GM18526 (cell line): ENCODE data around the gene CASP7.

Source experiments
- POLR2A ChIP-seq: IDR thresholded peaks from 3 replicates; pipeline ENCODE4 v1.6.1; 2011; ENCODE audit not compliant: insufficient read length; ENCODE audit errors: extremely low read depth

The CASP7 gene

GRCh38 chr10:113691381-113691780 is 11.7 kb downstream of the CASP7 start:
- TF ChIP-seq POLR2A, result no peak

- no peak for TF ChIP-seq POLR2A
Measured at GRCh38 chr10:113692271-113692670, 12.6 kb downstream of the CASP7 start.

GRCh38 chr10:113693348-113693747 is 13.6 kb downstream of the CASP7 start:
- TF ChIP-seq POLR2A, result no peak

GRCh38 chr10:113695691-113696090 is 16.0 kb downstream of the CASP7 start:
- no peak for TF ChIP-seq POLR2A

GRCh38 chr10:113697595-113697994 is 17.9 kb downstream of the CASP7 start:
- no peak for TF ChIP-seq POLR2A

GRCh38 chr10:113704637-113705343 is 25.1 kb downstream of the CASP7 start:
- no peak for TF ChIP-seq POLR2A

- no peak for TF ChIP-seq POLR2A
Measured at GRCh38 chr10:113705344-113705652, 25.6 kb downstream of the CASP7 start.

- no peak for TF ChIP-seq POLR2A
Measured at GRCh38 chr10:113706623-113707022, 26.9 kb downstream of the CASP7 start.

GRCh38 chr10:113708640-113709039 is 28.9 kb downstream of the CASP7 start:
- TF ChIP-seq POLR2A, result no peak

- no peak for TF ChIP-seq POLR2A
Measured at GRCh38 chr10:113709221-113709838, 29.6 kb downstream of the CASP7 start.

GRCh38 chr10:113711142-113711541 is 31.4 kb downstream of the CASP7 start:
- TF ChIP-seq POLR2A, result no peak

- TF ChIP-seq POLR2A, result no peak
Measured at GRCh38 chr10:113712024-113712423, 32.3 kb downstream of the CASP7 start.

GRCh38 chr10:113712755-113713639 is 33.3 kb downstream of the CASP7 start:
- TF ChIP-seq POLR2A, result no peak

GRCh38 chr10:113713640-113713982 is 33.9 kb downstream of the CASP7 start:
- TF ChIP-seq POLR2A, result no peak

GRCh38 chr10:113716109-113716910 is 36.6 kb downstream of the CASP7 start:
- TF ChIP-seq POLR2A, result no peak
